Heart left ventricle (tissue), 16 donors: ENCODE measurements around the gene PDGFD. TPM values are rescaled to one million over a fixed set of nuclear protein-coding genes. Genes with fewer than 3 reads are reported as not detected.

Experiments
- ATAC-seq, 4 donors: fragments of 200-7000 bp; cut with Tn5 transposase; one replicate each; pipeline ENCODE4 v1.9.1; 2020 to 2022; ENCODE audit warnings: moderate library complexity in 4 of 4, mild to moderate bottlenecking in 3 of 4, moderate number of reproducible peaks in 1 of 4
- DNase-seq, 5 donors: peaks; one replicate each; pipeline ENCODE4 v3.0.0-alpha.2; 2020
- H3K27ac ChIP-seq, 12 donors: fragments of 200-600 bp; sonication (generic) in 4 of 12; one replicate each; pipeline versions ENCODE4 v1.5.0 to v1.8.0; 2016 to 2022; ENCODE audit warnings: mild to moderate bottlenecking in 2 of 12
- H3K27me3 ChIP-seq, 9 donors: fragments of 200-600 bp; sonication (generic) in 2 of 9; one replicate each; pipeline versions ENCODE4 v1.5.1 to v1.8.0; 2016 to 2022; ENCODE audit warnings: mild to moderate bottlenecking in 3 of 9
- H3K36me3 ChIP-seq, 9 donors: fragments of 200-600 bp; sonication (generic) in 2 of 9; one replicate each; pipeline versions ENCODE4 v1.5.0 to v1.8.0; 2018 to 2022; ENCODE audit warnings: mild to moderate bottlenecking in 2 of 9
- H3K4me1 ChIP-seq, 12 donors: fragments of 200-600 bp; sonication (generic) in 4 of 12; one replicate each; pipeline versions ENCODE4 v1.5.0 to v1.8.0; 2016 to 2022; ENCODE audit warnings: mild to moderate bottlenecking in 3 of 12
- H3K4me3 ChIP-seq, 12 donors: fragments of 200-600 bp; sonication (generic) in 4 of 12; one replicate each; pipeline versions ENCODE4 v1.5.0 to v1.8.0; 2017 to 2022; ENCODE audit warnings: mild to moderate bottlenecking in 9 of 12, moderate library complexity in 4 of 12
- H3K9me3 ChIP-seq, 12 donors: fragments of 200-600 bp; sonication (generic) in 4 of 12; one replicate each; pipeline versions ENCODE4 v1.5.0 to v1.8.0; 2016 to 2022; ENCODE audit warnings: mild to moderate bottlenecking in 1 of 12
- CTCF ChIP-seq, 12 donors: fragments of 200-600 bp; sonication (generic) in 4 of 12; IDR thresholded peaks; one replicate each; pipeline versions ENCODE4 v1.5.0 to v1.8.0; 2018 to 2022; ENCODE audit warnings: antibody characterized with exemption in 12 of 12, mild to moderate bottlenecking in 5 of 12
- POLR2A ChIP-seq, 2 donors: fragments of 450-650 bp; IDR thresholded peaks; one replicate each; pipeline ENCODE4 v1.6.1; 2017; ENCODE audit warnings: antibody characterized with exemption in 2 of 2, mild to moderate bottlenecking in 2 of 2, moderate library complexity in 2 of 2
- WGBS, 4 donors: extraction: QIAGEN DNeasy Blood & Tissue Kit in 2 of 4; methylation state at CpG; one replicate each; pipeline versions ENCODE4 v1.1.5 to v1.1.7; 2013 to 2018; 5-methylcytosine and 5-hydroxymethylcytosine counted together
- intact Hi-C, 10 donors: fragments of 100-400 bp; cut with DNase I; formaldehyde crosslinking; loops; one replicate each; pipeline versions ENCODE4 v1.11.1 to v1.14.2; 2022
- polyA plus RNA-seq, 2 donors: library from polyadenylated mRNA; stranded (reverse); fragments of 200-250 nt; gene quantifications; one replicate each; pipeline ENCODE4 v1.2.3, GENCODE V29; 2013
- total RNA-seq, 9 donors: library from RNA; depleted of rRNA in 2 of 9; stranded (reverse); fragments of >200 nt in 2 of 9; fragmentation: NEBNext Ultra II Directional in 3 of 9; extraction: Animal tissue kit (Norgen Biotek cat#: 25700) in 3 of 9; gene quantifications; one replicate each; pipeline versions ENCODE4 v1.1.0 to v1.2.4, GENCODE V29; 2016 to 2023
- donor health status: ischemic (EF 13 %, LVEDD 7.1; RV severe dilation, severe dysfunction).
- donor health status: healthy with polysubstance abuse.
- donor health status: DM: no; HTN: yes; CAD: no.
- donor health status: DM: no; HTN: no; CAD: no.
- donor health status: ischemic (EF 25% LVEDD 6.9; RV normal size, moderate dysfunction).
- donor health status: ischemic (EF 25% LVEDD 5.7; RV mildly dilated, moderate dysfunction).
- donor health status: healthy.
- donor health status: DM: yes; HTN: yes; CAD: no.
- donor health status: ischemic (EF 35%, LVEDD 5.7; RV mildly dilated, moderate dysfunction).
- donor health status: nonischemic (EF 11% LVEDD 7.7; RV severe dilation, severe dysfunction).
- donor health status: DM: yes; HTN: yes; CAD: no.
- donor health status: PGD.
- donor health status: ischemic (EF 29% LVEDD 5.4; RV normal size, mild dysfunction).
- donor health status: nonischemic (EF 23%, LVEDD 6.1; RV moderate dilation, normal function).

Gene PDGFD
- total and polyA plus RNA-seq, 11 donors: 3.6 to 24.6 (median 15.3) TPM

- DNase-seq (no peak), ATAC-seq (no peak)
- intact Hi-C loops: no loop called here
- Histone ChIP-seq H3K27ac (no peak overlapping the region), H3K4me3 (no peak overlapping the region), H3K27me3 (no peaks in the 10 kb centered on the region), H3K4me1 (no peaks in the 10 kb centered on the region), H3K36me3 (no peaks in the 10 kb centered on the region), H3K9me3 (peaks cover 0 to 7% (median 0%) of the 10 kb centered on the region in 12 donors)
- TF ChIP-seq CTCF (IDR thresholded peaks at IDR 0.05): no peak
- no peak for TF ChIP-seq POLR2A (IDR thresholded peaks at IDR 0.05)
- WGBS, 4 donors: 70 to 83% (median 77%) methylated on average over 4 of the region's 4 CpGs
Observed at GRCh38 chr11:103988595-103988969, 175.4 kb downstream of the PDGFD start.

GRCh38 chr11:103987629-103988594 is 176.0 kb downstream of the PDGFD start:
- DNase-seq: no peak
- Histone ChIP-seq H3K4me3 (no peak overlapping the region), H3K27me3 (no peaks in the 10 kb centered on the region), H3K9me3 (peaks cover 0 to 7% (median 0%) of the 10 kb centered on the region in 12 donors), H3K4me1 (no peaks in the 10 kb centered on the region), H3K36me3 (no peaks in the 10 kb centered on the region), H3K27ac (no peak overlapping the region)
- WGBS, 4 donors: 80 to 86% (median 83%) methylated on average over 9 of the region's 9 CpGs
- ATAC-seq: no peak
- TF ChIP-seq POLR2A (IDR thresholded peaks at IDR 0.05) (no peak), CTCF (IDR thresholded peaks at IDR 0.05) (no peak)
- intact Hi-C loops: no loop called here

- TF ChIP-seq POLR2A (IDR thresholded peaks at IDR 0.05) (no peak), CTCF (IDR thresholded peaks at IDR 0.05) (no peak)
- ATAC-seq: no peak
- H3K4me3 ChIP-seq: no peak overlapping the region
- WGBS, 4 donors: 90 to 100% (median 98%) methylated on average over 1 of the region's 1 CpG
- DNase-seq: no peak
- no peaks in the 10 kb centered on the region for H3K36me3 ChIP-seq
- H3K27ac ChIP-seq: no peak overlapping the region
- intact Hi-C loops: no loop called here
- peaks cover 0 to 7% (median 0%) of the 10 kb centered on the region in 12 donors for H3K9me3 ChIP-seq
- H3K27me3 ChIP-seq: no peaks in the 10 kb centered on the region
- H3K4me1 ChIP-seq: no peaks in the 10 kb centered on the region
Observed at GRCh38 chr11:103985041-103985440, 178.9 kb downstream of the PDGFD start.

GRCh38 chr11:103980108-103980507 is 183.8 kb downstream of the PDGFD start:
- no peak for ATAC-seq
- Histone ChIP-seq H3K4me3 (no peak overlapping the region), H3K27me3 (no peaks in the 10 kb centered on the region), H3K36me3 (no peaks in the 10 kb centered on the region), H3K27ac (no peak overlapping the region), H3K4me1 (no peaks in the 10 kb centered on the region), H3K9me3 (peaks cover 0 to 7% (median 0%) of the 10 kb centered on the region in 12 donors)
- no peak for TF ChIP-seq POLR2A (IDR thresholded peaks at IDR 0.05)
- intact Hi-C loops: no loop called here
- no peak for DNase-seq
- WGBS, 4 donors: 67 to 88% (median 77%) methylated on average over 1 of the region's 1 CpG
